ENCODE data around the gene PLCB1.

PLCB1 gene

GRCh38 chr20:8490076-8490830, 358.2 kb downstream of the PLCB1 start:
- Histone ChIP-seq H3K4me1 (no peaks in the 10 kb centered on the region), H3K27ac (no peak overlapping the region), H3K27me3 (no peaks in the 10 kb centered on the region), H3K4me3 (no peak overlapping the region), H3K9me3 (no peaks in the 10 kb centered on the region), H3K36me3 (no peaks in the 10 kb centered on the region)
- intact Hi-C loops (cut with DNase I; ENCODE audit: low total_unique reads): no loop called here
- TF ChIP-seq, protein P1, sequence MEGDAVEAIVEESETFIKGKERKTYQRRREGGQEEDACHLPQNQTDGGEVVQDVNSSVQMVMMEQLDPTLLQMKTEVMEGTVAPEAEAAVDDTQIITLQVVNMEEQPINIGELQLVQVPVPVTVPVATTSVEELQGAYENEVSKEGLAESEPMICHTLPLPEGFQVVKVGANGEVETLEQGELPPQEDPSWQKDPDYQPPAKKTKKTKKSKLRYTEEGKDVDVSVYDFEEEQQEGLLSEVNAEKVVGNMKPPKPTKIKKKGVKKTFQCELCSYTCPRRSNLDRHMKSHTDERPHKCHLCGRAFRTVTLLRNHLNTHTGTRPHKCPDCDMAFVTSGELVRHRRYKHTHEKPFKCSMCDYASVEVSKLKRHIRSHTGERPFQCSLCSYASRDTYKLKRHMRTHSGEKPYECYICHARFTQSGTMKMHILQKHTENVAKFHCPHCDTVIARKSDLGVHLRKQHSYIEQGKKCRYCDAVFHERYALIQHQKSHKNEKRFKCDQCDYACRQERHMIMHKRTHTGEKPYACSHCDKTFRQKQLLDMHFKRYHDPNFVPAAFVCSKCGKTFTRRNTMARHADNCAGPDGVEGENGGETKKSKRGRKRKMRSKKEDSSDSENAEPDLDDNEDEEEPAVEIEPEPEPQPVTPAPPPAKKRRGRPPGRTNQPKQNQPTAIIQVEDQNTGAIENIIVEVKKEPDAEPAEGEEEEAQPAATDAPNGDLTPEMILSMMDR (IDR thresholded peaks at IDR 0.05): no peak
- DNase-seq: no peak

GRCh38 chr20:8492173-8492572, 360.1 kb downstream of the PLCB1 start:
- H3K36me3 ChIP-seq: no peaks in the 10 kb centered on the region
- intact Hi-C loops (cut with DNase I; ENCODE audit: low total_unique reads): no loop called here
- no peaks in the 10 kb centered on the region for H3K4me1 ChIP-seq
- TF ChIP-seq, protein P1 (IDR thresholded peaks at IDR 0.05): no peak
- H3K4me3 ChIP-seq: no peak overlapping the region
- no peak overlapping the region for H3K27ac ChIP-seq
- no peak for DNase-seq
- no peaks in the 10 kb centered on the region for H3K27me3 ChIP-seq
- no peaks in the 10 kb centered on the region for H3K9me3 ChIP-seq

DNA sequence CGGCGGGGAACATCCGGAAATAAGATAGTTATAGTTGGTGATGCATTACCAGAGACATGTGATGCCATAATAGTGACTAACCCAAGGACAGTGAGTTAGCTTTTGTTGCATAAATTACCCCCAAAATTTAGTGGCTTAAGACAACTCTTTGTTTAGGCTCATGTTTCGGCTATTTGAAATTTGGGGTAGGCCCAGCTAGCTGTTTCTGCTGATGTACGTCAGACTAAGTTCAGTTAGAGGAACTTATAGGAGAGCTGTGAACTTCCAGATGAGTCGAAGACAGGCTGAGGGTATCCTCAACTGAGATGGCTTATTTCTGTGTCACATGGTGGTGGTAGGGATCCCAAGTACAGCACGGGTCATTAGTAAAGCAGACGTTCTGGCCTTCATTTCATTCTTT, 366.5 kb downstream of the PLCB1 start:
- Histone ChIP-seq H3K4me3 (no peak overlapping the region), H3K4me1 (no peaks in the 10 kb centered on the region), H3K27ac (no peak overlapping the region), H3K36me3 (no peaks in the 10 kb centered on the region), H3K9me3 (no peaks in the 10 kb centered on the region), H3K27me3 (no peaks in the 10 kb centered on the region)
- intact Hi-C loops (cut with DNase I; ENCODE audit: low total_unique reads): no loop called here
- DNase-seq: no peak
- TF ChIP-seq, protein P1 (IDR thresholded peaks at IDR 0.05): no peak

GRCh38 chr20:8504030-8504429, 372.0 kb downstream of the PLCB1 start:
- H3K4me1 ChIP-seq: no peaks in the 10 kb centered on the region
- H3K4me3 ChIP-seq: no peak overlapping the region
- no peaks in the 10 kb centered on the region for H3K36me3 ChIP-seq
- H3K9me3 ChIP-seq: no peaks in the 10 kb centered on the region
- no peak for DNase-seq
- no peak overlapping the region for H3K27ac ChIP-seq
- intact Hi-C loops (cut with DNase I; ENCODE audit: low total_unique reads): no loop called here
- TF ChIP-seq, protein P1 (IDR thresholded peaks at IDR 0.05): no peak
- no peaks in the 10 kb centered on the region for H3K27me3 ChIP-seq

GRCh38 chr20:8505476-8506200, 373.6 kb downstream of the PLCB1 start:
- intact Hi-C loops (cut with DNase I; ENCODE audit: low total_unique reads): no loop called here
- no peaks in the 10 kb centered on the region for H3K36me3 ChIP-seq
- DNase-seq: no peak
- H3K4me1 ChIP-seq: no peaks in the 10 kb centered on the region
- TF ChIP-seq, protein P1 (IDR thresholded peaks at IDR 0.05): no peak
- H3K27me3 ChIP-seq: no peaks in the 10 kb centered on the region
- no peak overlapping the region for H3K27ac ChIP-seq
- H3K4me3 ChIP-seq: no peak overlapping the region
- no peaks in the 10 kb centered on the region for H3K9me3 ChIP-seq
